Renal pelvis (tissue), 12 donors: ENCODE results near the gene ZC3H6. TPM values are rescaled to one million over a fixed set of nuclear protein-coding genes. Genes with fewer than 3 reads are reported as not detected.

ENCODE experiments used
- DNase-seq: peaks from one replicate; pipeline ENCODE4 v3.0.0-alpha.2; 2013
- long read RNA-seq, 16 experiments: transcript quantifications; one replicate each; lab custom pipeline, GENCODE V29; 2026
- polyA plus RNA-seq, 3 donors: library from polyadenylated mRNA; unstranded; fragments of 120-200 nt; gene quantifications; one replicate each; pipeline ENCODE4 v1.2.1, GENCODE V29; 2013; ENCODE audit not compliant: insufficient read length in 3 of 3

ZC3H6 gene, protein sequence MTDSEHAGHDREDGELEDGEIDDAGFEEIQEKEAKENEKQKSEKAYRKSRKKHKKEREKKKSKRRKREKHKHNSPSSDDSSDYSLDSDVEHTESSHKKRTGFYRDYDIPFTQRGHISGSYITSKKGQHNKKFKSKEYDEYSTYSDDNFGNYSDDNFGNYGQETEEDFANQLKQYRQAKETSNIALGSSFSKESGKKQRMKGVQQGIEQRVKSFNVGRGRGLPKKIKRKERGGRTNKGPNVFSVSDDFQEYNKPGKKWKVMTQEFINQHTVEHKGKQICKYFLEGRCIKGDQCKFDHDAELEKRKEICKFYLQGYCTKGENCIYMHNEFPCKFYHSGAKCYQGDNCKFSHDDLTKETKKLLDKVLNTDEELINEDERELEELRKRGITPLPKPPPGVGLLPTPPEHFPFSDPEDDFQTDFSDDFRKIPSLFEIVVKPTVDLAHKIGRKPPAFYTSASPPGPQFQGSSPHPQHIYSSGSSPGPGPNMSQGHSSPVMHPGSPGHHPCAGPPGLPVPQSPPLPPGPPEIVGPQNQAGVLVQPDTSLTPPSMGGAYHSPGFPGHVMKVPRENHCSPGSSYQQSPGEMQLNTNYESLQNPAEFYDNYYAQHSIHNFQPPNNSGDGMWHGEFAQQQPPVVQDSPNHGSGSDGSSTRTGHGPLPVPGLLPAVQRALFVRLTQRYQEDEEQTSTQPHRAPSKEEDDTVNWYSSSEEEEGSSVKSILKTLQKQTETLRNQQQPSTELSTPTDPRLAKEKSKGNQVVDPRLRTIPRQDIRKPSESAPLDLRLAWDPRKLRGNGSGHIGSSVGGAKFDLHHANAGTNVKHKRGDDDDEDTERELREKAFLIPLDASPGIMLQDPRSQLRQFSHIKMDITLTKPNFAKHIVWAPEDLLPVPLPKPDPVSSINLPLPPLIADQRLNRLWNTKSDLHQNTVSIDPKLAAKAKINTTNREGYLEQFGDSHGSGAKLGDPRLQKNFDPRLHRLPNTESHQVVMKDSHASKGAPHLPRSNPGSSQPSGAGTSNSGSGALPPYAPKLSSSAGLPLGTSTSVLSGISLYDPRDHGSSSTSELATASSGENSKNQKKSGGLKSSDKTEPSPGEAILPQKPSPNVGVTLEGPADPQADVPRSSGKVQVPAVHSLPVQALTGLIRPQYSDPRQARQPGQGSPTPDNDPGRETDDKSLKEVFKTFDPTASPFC
- polyA plus RNA-seq = 10 to 100 TPM in 1 of 3 donors, 1 to 10 TPM in 2; 6.9 to 10.6 (median 8.8) TPM
- long read RNA-seq, donor 1, full-length matches to known transcripts = 1 of 20 reads
- long read RNA-seq, donor 1, partial matches to known transcripts = 19 of 20 reads
- long read RNA-seq, donor 1, other reads (novel, unspliced or antisense) = 0 of 20 reads
- long read RNA-seq, donor 2 = 0 reads
- long read RNA-seq, donor 3 = 0 reads
- long read RNA-seq, donor 4, partial matches to known transcripts = 6 of 6 reads
- long read RNA-seq, donor 4, other reads (novel, unspliced or antisense) = 0 of 6 reads
- long read RNA-seq, donor 5 = 0 reads
- long read RNA-seq, donor 6, partial matches to known transcripts = 6 of 6 reads
- long read RNA-seq, donor 6, other reads (novel, unspliced or antisense) = 0 of 6 reads
- long read RNA-seq, donor 7, partial matches to known transcripts = 5 of 6 reads
- long read RNA-seq, donor 7, other reads (novel, unspliced or antisense) = 0 of 6 reads
- long read RNA-seq, donor 8 = 0 reads
- long read RNA-seq, donor 9 = 0 reads
- long read RNA-seq, donor 10, full-length matches to known transcripts = 1 of 1 reads
- long read RNA-seq, donor 10, partial matches to known transcripts = 0 of 1 reads
- long read RNA-seq, donor 10, other reads (novel, unspliced or antisense) = 0 of 1 reads
- long read RNA-seq, donor 11, partial matches to known transcripts = 0 of 1 reads
- long read RNA-seq, donor 11, other reads (novel, unspliced or antisense) = 0 of 1 reads
- long read RNA-seq, donor 12, full-length matches to known transcripts = 2 of 2 reads
- long read RNA-seq, donor 12, partial matches to known transcripts = 0 of 2 reads
- long read RNA-seq, donor 12, other reads (novel, unspliced or antisense) = 0 of 2 reads
- long read RNA-seq, donor 13 = 0 reads
- long read RNA-seq, donor 14 = 0 reads
- long read RNA-seq, donor 15, partial matches to known transcripts = 6 of 6 reads
- long read RNA-seq, donor 15, other reads (novel, unspliced or antisense) = 0 of 6 reads
- long read RNA-seq, donor 16 = 0 reads

GRCh38 chr2:112275311-112275886 lies at the start of gene ZC3H6:
TSS of gene ZC3H6 (plus strand) at chr2:112275597. CDS start at chr2:112275995, 398 bp downstream.
- DNase-seq = peak; percentile 98

DNA sequence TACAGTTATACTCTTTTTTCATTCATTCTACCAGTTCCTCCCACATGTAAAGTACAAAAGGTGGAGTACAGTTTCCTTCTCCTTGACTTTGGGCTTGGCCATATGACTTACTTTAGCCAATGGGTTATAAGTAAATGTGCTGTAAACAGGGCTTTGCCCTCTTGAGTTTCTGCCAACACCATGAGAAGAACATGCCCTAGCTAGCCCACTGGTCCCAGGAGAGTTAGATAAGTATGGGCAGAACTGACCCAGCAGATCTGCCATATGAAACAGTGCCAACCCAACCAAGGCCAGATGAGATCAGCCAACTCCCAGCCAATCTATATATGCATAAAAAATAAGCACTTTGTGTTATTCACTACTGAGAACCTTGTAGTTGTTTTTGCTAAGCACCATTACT lies 46.0 kb upstream of the ZC3H6 start:
- DNase-seq = no peak

DNA sequence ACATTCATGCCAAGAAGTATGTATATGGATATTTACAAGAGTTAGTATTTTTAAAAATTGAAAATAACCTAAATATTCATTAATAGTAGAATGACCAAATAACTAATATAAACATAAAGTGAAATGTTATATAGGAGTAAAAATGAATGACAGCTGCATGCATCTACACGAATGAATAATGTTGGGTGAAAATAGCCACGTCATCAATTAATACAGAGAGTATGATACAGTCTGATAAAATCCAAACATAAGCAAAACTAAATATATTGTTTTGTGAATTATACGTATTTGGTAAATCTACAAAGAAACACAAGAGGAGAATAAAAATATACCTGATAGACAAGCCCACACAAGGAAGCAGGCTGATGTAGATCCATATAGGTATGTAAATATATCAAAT lies 45.0 kb upstream of the ZC3H6 start:
- DNase-seq = no peak

DNA sequence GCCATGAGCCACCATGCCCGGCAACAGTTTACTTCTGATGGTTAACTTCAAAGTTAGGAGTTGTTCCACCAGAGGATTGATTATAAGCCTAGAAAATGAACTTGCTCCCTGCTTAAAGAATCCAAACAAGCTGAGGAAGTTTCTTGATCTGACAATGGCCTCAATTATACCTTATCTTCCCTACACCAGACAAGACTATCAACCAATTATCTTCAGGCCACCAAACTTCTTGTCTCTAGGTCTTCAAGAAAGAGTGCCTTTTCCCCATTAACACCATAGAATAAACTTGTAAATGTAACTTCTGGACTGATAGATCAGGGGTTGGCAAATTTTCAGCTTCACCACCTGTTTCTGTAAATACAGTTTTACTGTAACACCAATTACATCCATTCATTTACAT lies 35.5 kb upstream of the ZC3H6 start:
- no peak for DNase-seq

DNA sequence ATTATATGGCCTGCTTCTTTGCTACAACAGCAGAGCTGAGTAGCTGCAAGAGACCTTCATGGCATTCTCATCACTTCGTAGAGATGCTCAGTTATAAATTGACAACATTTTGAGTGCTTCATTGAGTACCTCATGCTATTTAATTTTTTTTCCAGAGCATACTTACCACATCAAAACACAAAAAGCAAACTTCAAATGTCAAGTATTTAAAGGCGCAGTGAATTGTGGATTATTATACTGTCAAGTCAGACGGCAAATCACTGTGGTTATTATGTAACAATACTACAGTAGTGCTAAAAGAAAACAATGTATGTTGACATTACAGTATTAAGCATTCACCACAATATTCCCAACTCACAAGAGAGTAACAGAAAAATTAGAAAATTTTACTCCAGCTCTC lies 33.0 kb upstream of the ZC3H6 start:
- no peak for DNase-seq

DNA sequence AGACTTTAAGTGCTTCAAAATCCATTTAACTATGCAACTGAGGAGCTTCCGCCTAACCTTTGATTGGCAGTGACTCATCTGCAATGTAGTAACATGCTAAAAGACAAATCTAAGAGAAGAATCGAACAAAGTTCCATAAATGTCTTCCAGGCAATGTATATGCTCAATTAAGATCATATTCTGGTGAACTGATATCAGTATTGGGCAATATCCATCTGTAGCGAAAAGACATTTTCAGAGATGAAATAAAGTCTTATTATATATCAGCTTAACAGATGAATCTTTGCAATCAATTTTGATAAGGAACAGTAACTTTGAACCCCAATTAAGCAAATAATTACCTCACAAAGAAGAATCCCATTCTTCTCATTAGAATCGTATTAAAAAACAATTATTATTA lies 32.2 kb upstream of the ZC3H6 start:
- DNase-seq = no peak

DNA sequence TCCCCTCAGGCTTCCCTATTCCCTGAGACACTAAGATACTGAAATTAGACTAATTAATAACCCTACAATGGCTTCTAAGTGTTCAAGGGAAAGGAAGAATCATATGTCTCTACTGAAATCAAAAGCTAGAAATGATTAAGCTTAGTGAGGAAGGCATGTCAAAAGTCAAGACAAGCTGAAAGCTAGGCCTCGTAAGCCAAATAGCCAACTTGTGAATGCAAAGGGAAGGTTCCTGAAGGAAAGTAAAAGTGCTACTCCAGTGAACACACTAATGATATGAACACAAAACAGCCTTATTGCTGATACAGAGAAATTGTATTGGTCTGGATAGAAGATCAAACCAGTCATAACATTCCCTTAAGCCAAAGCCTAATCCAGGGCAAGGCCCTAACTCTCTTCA lies 30.5 kb upstream of the ZC3H6 start:
- DNase-seq = no peak

GRCh38 chr2:112251271-112251670 lies 24.1 kb upstream of the ZC3H6 start:
- no peak for DNase-seq

- DNase-seq = no peak
Measured at GRCh38 chr2:112253261-112253815, 22.1 kb upstream of the ZC3H6 start.

GRCh38 chr2:112254466-112255240 lies 20.7 kb upstream of the ZC3H6 start, which contains the start of gene ZC3H8:
TSS of gene ZC3H8 (minus strand) at chr2:112255042. CDS start at chr2:112254981, 61 bp downstream.
- peak; percentile 90 for DNase-seq

GRCh38 chr2:112255875-112256274 lies 19.5 kb upstream of the ZC3H6 start:
- no peak for DNase-seq

DNA sequence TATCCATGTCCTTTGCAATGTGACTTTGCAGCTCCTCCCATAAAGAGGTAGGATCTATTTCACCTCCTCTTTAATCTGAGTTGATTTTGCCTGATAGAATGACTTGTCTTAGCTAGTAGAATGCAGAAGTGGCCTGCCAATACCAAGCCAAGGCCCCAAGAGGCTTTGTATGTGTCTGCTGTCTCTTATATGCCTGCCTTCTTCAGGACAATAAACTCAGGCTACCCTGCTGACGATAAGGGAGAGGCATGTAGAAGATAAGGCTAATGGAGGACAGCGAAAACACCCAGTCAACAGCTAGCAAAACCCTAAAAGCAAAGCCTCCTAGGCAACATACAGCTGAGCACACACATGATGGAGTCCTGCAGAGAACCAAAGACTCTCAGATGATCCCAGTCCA lies 18.7 kb upstream of the ZC3H6 start:
- DNase-seq = no peak

GRCh38 chr2:112257575-112257974 lies 17.8 kb upstream of the ZC3H6 start:
- DNase-seq = no peak

- DNase-seq = peak; percentile 79
Measured at GRCh38 chr2:112259509-112260294, 15.7 kb upstream of the ZC3H6 start.

GRCh38 chr2:112260295-112260625 lies 15.1 kb upstream of the ZC3H6 start:
- DNase-seq = no peak

DNA sequence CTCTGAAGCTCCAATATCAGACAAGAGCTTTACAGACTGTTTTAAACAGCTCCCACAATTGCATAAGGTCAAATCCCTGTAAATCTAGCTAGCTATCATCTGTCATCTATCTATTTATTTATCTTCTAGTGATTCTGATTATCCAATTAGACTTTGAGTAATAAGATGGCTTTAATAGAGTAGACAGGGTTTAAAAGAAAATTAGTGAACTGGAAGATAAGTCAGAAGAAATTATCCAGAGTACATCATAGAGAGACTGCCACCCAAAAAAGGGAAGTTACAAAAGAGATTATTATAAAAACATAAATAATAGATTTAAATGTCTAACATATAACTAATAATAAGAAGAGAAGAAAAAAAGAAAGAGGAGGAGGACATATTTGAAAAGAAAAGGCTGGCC lies 12.5 kb upstream of the ZC3H6 start:
- no peak for DNase-seq

DNA sequence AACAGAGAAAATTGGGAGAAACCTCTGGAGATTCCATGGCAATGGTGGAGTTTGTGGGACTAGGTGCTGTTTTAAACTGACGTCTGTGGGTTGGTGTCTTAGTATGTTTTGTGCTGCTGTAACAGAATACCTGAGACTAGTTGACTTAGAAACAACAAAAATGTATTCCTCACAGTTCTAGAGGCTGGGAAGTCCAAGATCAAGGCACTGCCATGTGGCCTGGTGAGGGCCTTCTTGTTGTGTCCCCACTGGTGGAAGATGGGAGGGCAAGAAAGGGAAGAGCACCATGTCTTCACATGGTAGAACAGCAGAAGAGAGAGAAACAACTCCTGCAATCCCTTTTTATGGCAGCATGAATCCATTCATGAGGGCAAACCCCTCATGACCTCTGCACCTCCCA lies 6.8 kb upstream of the ZC3H6 start:
- no peak for DNase-seq

GRCh38 chr2:112272669-112273068 lies 2.7 kb upstream of the ZC3H6 start:
- no peak for DNase-seq
